ENCODE measurements around the gene OR2V2. TPM values are rescaled to one million over a fixed set of nuclear protein-coding genes. Genes with fewer than 3 reads are reported as not detected.

The OR2V2 gene
- total RNA-seq, 1 experiment from 2014 or later = not detected

GRCh38 chr5:181164076-181164952 is 16.9 kb downstream of the OR2V2 start:
- Mint-ChIP-seq H3K4me1 (peaks cover 29 to 38% of the 10 kb centered on the region in 2 experiments), H3K27me3 (ENCODE audit: low read depth) (peaks cover 40% of the 10 kb centered on the region), H3K4me3 (peak overlapping the region; percentile 81 to 95), H3K27ac (peak overlapping the region in 2 of 3 experiments; percentile 34 to 74; a peak in 2 of 7 replicates), H3K36me3 (ENCODE audit: insufficient read depth in 1 of 3, low read depth in 3 of 3) (no peaks in the 10 kb centered on the region; a peak in 1 of 7 replicates), H3K9me3 (no peaks in the 10 kb centered on the region; a peak in 3 of 5 replicates)
- Histone ChIP-seq H3K18ac (ENCODE audit: insufficient read length, low read depth, low read length) (no peak overlapping the region), H2BK5ac (ENCODE audit: insufficient read length, low read length) (no peak overlapping the region), H4K91ac (ENCODE audit: insufficient read length, low read depth, low read length) (no peak overlapping the region), H4K8ac (replicated peaks; ENCODE audit: insufficient read length, low read depth, low read length) (no peak overlapping the region), H3K23ac (ENCODE audit: insufficient read length, low read depth, low read length) (no peak overlapping the region), H2BK120ac (ENCODE audit: low read depth, low read length, poor library complexity, severe bottlenecking) (no peak overlapping the region), H3K56ac (ENCODE audit: insufficient read length, low read depth, low read length) (no peak overlapping the region), H3K27me3 (ENCODE audit: insufficient read depth, low read length) (no peaks in the 10 kb centered on the region), H3K14ac (ENCODE audit: insufficient read depth, low read length) (no peak overlapping the region), H3K9ac (ENCODE audit: extremely low read depth, insufficient read length, low read length) (no peak overlapping the region), H3K4me2 (ENCODE audit: insufficient read depth, insufficient read length, low read length) (peak overlapping the region; percentile 70), H3K79me2 (ENCODE audit: insufficient read depth, low read length) (no peaks in the 10 kb centered on the region), H2BK12ac (ENCODE audit: insufficient read length, low read depth, low read length) (no peak overlapping the region), H3K4ac (ENCODE audit: low read depth, low read length) (no peak overlapping the region), H3K9me3 (ENCODE audit: control insufficient read depth, low read depth, low read length) (no peaks in the 10 kb centered on the region), H3K4me1 (ENCODE audit: insufficient read depth, low read length) (peaks cover 3% of the 10 kb centered on the region; the same call in 1 of the 2 replicates), H2BK20ac (ENCODE audit: low read depth, low read length, poor library complexity, severe bottlenecking) (no peak overlapping the region), H3K79me1 (ENCODE audit: insufficient read depth, low read depth, low read length, poor library complexity, severe bottlenecking) (no peaks in the 10 kb centered on the region), H2AFZ (ENCODE audit: low read length) (no peak overlapping the region), H3T11ph (ENCODE audit: low read length) (no peak overlapping the region), H4K5ac (ENCODE audit: insufficient read length, low read depth, low read length) (no peak overlapping the region), H3K23me2 (ENCODE audit: insufficient read length, low read depth, low read length, poor library complexity, severe bottlenecking) (peaks cover 15% of the 10 kb centered on the region), H4K20me1 (ENCODE audit: control insufficient read depth, insufficient read depth, insufficient read length) (no peaks in the 10 kb centered on the region), H2AK5ac (ENCODE audit: insufficient read length, low read length) (no peak overlapping the region), H2BK15ac (ENCODE audit: low read depth, low read length) (no peak overlapping the region), H3K27ac (ENCODE audit: insufficient read length, low read depth, low read length) (no peak overlapping the region)
- WGBS (ENCODE audit: extremely low coverage, insufficient read length, low lambda C conversion rate) = no CpG with 5 or more reads among the region's 52 CpGs
- no peak for TF ChIP-seq CTCF (conservative IDR thresholded peaks at IDR 0.05)
- no peak for DNase-seq

Data from H9 (cell line).